GM12873 (cell line): ENCODE results near the gene CLEC3B.

Experiments used
- CTCF ChIP-seq: IDR thresholded peaks from 2 replicates; pipeline ENCODE4 v1.5.1; 2012; ENCODE audit warnings: low read depth, mild to moderate bottlenecking, moderate library complexity, low read length, control low read depth; ENCODE audit not compliant: insufficient read depth; ENCODE audit errors: missing control alignments

The CLEC3B gene

DNA sequence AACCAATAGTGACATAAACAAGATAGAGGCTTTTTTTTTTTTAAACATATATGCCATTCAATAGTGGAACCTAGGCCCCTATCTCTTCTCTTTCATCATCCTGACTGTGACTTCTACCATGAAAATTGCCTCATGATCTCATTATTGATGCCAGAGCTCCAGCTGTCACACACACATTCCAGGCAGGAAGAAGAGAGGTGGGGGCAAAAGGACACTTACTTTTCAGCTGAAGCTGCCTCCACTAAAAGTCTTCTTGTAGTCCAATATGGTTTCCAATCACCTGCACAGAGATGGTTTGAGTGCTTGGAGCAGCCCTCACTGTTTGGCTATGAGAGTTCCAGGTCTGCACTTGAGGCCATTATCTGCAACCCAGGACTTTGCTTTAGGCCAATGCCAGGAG is 45.0 kb downstream of the CLEC3B start:
- TF ChIP-seq CTCF: no peak

- TF ChIP-seq CTCF: no peak
These were observed 49.9 kb downstream of the CLEC3B start for GRCh38 chr3:45075821-45076625.

DNA sequence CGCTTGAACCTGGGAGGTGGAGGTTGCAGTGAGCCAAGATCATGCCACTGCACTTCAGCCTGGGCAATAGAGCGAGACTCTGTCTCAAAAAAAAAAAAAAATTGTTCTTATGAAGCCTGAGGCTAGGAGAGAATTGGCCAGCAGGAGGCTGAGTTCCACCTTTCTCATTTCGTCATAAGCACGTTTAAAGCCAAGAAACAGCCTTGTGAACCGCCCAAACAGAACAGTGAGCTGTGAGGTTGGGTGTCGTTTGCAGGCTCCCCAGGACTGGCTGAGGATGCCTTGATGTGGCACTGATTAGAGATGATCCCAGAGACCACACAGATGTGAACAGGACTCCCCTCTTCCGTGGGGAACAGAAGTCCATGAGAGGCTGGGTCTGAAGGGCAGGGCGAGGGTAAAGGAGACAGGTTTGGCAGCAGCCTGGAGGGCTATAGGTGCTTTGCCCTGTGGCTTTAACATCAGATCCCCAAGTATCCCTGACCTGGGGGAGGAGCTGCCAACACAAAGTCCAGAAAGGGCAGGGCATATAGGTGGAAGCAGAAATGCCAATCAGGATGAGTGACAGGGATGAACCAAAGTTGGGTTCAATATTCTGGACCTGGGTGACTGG is 52.9 kb downstream of the CLEC3B start:
- peak; percentile 9 for TF ChIP-seq CTCF

GRCh38 chr3:45079715-45080114 is 53.6 kb downstream of the CLEC3B start:
- TF ChIP-seq CTCF: no peak

- TF ChIP-seq CTCF: no peak
These were observed 54.7 kb downstream of the CLEC3B start for GRCh38 chr3:45080824-45081223.

GRCh38 chr3:45081506-45082141 is 55.5 kb downstream of the CLEC3B start:
- no peak for TF ChIP-seq CTCF

DNA sequence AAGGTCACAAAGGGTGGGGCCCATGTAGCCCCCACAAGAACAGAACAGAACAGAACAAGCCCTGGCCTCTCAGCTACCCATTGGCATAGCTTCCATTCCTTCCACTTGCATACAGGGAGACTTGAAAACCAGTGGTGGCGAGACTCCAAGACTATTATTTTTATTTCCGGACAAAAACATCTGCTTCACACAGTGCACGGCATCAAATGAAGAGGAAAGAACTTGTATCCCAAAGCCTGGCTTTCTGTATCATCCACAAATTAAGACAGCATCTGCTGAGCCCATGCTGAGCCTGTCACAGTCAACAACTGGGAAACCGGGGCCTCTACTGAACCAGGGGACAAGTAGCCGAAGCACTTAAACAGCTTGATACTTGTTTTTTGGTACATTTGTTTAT is 56.0 kb downstream of the CLEC3B start:
- TF ChIP-seq CTCF: no peak
